Glomerular visceral epithelial cell (primary cell): ENCODE results near the gene SLC43A1.
"Not testable (repeated sequence)": the region's sequence is repeated elsewhere in the genome, so short reads cannot be mapped to it uniquely, and the experiment has no call there.

Experiments
- DNase-seq: peaks from one replicate; pipeline ENCODE4 v3.0.0-alpha.2; 2016; ENCODE audit errors: extremely low spot score

SLC43A1 gene

GRCh38 chr11:57460758-57461749 is 54.4 kb downstream of the SLC43A1 start:
- no peak for DNase-seq

- DNase-seq = peak; percentile 56
Measured at GRCh38 chr11:57460022-57460757, 55.3 kb downstream of the SLC43A1 start, which contains the start of gene RTN4RL2. Gene RTN4RL2, plus strand, starts transcription at chr11:57460528. Its CDS starts 338 bp downstream, at chr11:57460866.

- DNase-seq = no peak
Measured at GRCh38 chr11:57459164-57460021, 56.1 kb downstream of the SLC43A1 start.

DNA sequence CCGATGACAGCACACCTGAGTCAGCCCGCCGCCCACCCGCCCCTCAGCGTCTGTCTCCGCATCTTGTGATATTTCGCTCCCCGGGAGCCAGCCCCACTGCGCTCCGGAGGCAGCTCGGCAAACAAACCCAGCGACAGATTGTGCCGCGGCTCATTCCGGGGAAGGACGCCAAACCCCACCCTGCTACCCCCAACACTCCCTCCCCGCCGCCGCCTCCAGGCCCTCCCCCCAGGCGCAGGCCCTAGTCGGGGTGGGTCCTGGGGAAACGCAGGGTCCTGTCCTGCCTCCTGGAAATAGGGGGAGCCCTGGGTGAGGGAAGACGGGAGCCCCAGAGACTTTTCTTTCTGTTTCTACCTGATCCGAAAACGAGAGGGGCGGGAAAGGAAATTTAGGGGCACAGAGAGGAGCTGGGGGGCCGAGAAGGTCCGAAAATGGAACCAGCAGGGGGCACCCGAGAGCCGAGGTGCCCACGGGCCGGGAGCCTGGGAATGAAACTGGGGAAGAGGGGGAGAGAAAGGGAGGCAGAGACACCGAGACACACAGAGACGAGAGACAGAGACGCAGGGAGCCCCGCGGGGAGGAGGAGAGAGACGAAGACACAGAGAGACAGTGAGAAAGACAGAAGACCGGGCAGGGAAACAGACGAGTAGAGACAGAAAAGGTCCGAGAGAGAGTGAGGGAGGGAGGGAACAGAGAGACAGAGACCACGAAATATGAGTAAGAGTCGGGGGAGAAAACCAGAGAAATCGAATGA is 56.9 kb downstream of the SLC43A1 start:
- peak; percentile 31 for DNase-seq

- no peak for DNase-seq
Measured at GRCh38 chr11:57458060-57458409, 57.5 kb downstream of the SLC43A1 start.

DNA sequence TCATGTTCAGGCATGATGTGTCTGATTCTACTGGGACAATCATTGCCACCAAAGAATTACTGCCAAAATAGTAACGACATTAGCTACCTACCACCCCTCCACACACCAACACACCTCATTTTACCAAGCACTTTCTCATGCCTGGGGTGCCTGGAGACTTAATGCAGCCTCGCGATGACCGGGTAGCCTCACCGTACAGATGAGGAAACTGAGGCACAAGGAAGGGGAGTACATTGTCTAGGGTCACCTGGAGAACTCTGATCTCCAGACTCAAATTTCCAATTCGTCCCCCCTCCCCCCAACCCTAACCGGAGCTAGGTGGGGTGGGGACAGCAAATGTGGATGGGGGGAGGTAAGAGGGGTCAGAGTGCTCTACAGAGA is 57.9 kb downstream of the SLC43A1 start:
- no peak for DNase-seq

DNA sequence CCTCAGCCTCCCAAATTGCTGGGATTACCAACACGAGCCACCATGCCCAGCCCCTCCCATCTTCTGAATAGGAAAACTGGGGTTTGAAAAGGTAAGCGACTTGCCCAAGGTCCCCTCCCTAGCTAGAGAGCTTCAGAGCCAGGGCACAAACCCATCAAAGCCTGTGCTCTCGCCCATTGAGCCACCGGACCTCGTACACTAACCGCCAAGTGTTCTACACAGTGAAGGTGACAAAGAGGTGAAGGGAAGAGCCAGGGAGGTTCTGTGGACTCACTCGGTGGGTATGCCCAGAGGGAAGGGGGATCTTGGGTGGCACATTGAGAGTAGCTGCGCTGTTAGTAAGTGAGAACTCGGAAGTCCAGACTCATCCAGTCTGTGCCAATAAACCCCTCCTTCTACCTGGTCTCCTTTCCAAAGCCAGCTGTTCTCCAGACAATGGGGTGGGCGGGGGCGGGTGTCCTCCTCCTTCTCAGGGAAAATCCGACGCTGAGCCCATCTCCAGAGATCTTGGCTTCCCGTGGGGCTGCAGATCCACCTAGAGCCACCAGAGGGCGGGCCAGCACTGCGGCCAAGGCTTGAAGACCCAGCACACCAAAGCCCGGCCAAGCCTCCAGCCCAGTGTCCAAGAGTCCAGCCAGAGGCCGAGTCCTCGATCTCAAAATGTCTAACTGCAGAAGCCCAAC is 58.4 kb downstream of the SLC43A1 start:
- peak; percentile 85 for DNase-seq

GRCh38 chr11:57453543-57454177 is 61.8 kb downstream of the SLC43A1 start:
- no peak for DNase-seq

- DNase-seq = no peak
Measured at GRCh38 chr11:57446055-57446454, 69.4 kb downstream of the SLC43A1 start.

GRCh38 chr11:57445122-57445394 is 70.4 kb downstream of the SLC43A1 start:
- DNase-seq = not testable (repeated sequence)

GRCh38 chr11:57444362-57445121 is 71.0 kb downstream of the SLC43A1 start:
- DNase-seq = no peak

- DNase-seq = no peak
Measured at GRCh38 chr11:57440744-57441414, 74.6 kb downstream of the SLC43A1 start.

- no peak for DNase-seq
Measured at GRCh38 chr11:57439786-57440185, 75.7 kb downstream of the SLC43A1 start.

- no peak for DNase-seq
Measured at GRCh38 chr11:57438345-57439285, 76.9 kb downstream of the SLC43A1 start.

DNA sequence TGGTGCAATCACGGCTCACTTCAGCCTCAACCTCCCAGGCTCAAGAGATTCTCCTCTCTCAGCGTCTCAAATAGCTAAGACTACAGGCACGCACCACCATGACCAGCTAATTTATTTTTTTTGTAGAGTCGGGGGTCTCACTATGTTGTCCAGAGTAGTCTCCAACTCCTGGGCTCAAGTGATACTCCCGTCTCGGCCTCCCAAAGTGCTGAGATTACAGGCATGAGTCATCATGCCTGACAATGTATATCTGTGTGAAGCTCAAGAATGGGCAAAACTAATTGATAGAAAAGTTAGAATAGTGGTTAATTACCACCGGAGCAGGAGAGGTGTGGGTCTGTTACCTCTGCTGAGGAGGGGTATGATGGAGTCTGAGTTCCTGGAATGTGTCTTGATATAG is 79.5 kb downstream of the SLC43A1 start:
- DNase-seq = no peak

GRCh38 chr11:57434640-57435546 is 80.6 kb downstream of the SLC43A1 start:
- DNase-seq = peak; percentile 74
